HG03045 (cell line): ENCODE results near the gene CNIH1.
"Not testable (repeated sequence)": the region's sequence is repeated elsewhere in the genome, so short reads cannot be mapped to it uniquely, and the experiment has no call there.

Experiments used
- ATAC-seq: cut with Tn5 transposase; IDR thresholded peaks from one replicate; pipeline ENCODE4 v1.9.1; 2021; ENCODE audit warnings: mild to moderate bottlenecking, moderate library complexity; ENCODE audit not compliant: unreplicated experiment

Gene CNIH1

DNA sequence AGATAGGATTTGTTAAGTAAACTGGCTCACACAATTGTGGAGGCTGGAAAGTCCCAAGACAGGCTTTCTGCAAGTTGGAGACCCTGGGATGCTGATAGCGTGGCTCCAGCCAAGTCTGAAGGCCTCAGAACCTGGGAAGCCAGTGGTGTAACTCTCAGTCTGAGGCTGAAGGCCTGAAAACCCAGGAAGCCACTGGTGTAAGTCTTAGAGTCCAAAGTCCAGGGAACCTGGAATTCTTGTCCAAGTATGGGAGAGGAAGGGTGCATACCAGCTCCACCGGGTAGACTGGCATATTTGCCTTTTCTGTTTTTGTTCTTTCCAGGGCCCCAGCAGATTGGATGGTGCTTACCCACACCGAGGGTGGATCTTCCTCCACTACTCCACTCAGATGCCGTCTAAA lies 29.5 kb upstream of the CNIH1 start:
- ATAC-seq: no peak

- ATAC-seq: no peak
These were observed 26.1 kb upstream of the CNIH1 start for GRCh38 chr14:54467280-54467679.

- ATAC-seq: no peak
These were observed 24.5 kb upstream of the CNIH1 start for GRCh38 chr14:54465654-54466053.

DNA sequence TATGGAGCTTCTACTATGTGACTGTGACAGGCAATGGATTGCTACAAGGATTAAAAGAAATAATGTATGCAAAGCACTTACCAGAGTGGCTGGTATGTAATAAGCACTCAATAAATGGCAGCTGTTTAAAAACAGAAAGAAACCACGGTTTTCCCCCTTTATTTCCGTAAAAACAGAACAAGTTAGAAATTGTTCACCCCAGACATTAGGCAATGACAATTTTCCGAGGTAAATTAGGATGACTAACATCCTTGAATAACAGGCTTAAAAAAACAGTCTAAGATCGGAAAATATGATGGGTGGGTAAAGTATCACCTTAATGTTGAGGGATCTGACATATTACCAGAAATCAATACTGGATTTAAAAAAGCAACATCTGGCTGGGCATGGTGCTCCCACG lies 20.9 kb upstream of the CNIH1 start:
- ATAC-seq: no peak

DNA sequence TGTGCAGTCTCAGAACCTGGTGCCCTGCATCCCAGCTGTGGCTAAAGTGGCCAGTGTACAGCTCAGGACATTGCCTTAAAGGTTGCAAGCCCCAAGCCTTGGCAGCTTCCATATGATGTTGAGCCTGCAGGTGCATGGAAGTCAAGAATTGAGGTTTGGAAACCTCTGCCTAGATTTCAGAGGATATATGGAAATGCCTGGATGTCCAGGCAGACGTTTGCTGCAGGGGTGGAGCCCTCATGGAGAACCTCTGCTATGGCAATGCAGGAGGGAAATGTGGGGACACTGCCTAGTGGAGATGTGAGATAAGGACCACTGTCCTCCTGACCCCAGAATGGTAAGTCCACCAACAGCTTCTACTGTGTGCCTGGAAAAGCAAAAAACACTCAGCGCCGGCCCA lies 17.9 kb upstream of the CNIH1 start:
- ATAC-seq: no peak

DNA sequence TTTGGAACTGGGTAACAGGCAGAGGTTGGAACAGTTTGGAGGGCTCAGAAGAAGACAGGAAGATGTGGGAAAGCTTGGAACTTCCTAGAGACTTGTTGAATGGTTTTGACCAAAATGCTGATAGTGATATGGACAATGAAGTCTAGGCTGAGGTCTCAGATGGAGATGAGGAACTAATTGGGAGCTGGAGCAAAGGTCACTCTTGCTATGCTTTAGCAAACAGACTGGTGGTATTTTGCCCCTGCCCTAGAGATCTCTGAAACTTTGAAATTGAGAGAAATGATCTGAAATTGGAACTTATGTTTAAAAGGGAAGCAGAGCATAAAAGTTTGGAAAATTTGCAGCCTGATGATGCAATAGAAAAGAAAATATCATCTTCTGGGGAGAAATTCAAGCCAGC lies 17.4 kb upstream of the CNIH1 start:
- not testable (repeated sequence) for ATAC-seq

- ATAC-seq: no peak
These were observed 16.4 kb upstream of the CNIH1 start for GRCh38 chr14:54457609-54457996.

GRCh38 chr14:54456820-54457608 lies 15.8 kb upstream of the CNIH1 start:
- not testable (repeated sequence) for ATAC-seq

GRCh38 chr14:54455363-54455762 lies 14.2 kb upstream of the CNIH1 start:
- ATAC-seq: no peak

DNA sequence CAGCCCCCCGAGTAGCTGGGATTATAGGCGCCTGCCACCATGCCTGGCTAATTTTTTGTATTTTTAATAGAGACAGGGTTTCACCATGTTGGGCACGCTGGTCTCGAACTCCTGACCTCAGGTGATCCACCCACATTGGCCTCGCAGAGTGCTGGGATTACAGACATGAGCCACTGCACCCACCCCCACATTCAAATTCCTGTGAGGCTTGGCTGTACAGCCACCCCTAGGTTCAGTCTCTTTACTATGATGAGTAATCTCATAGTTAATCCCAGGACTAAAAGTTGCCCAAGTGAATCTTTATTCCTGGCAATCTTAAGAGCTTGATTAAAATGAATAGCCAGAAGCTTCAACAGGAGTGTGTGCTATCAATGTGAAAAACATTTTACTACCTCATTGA lies 12.8 kb upstream of the CNIH1 start:
- not testable (repeated sequence) for ATAC-seq

GRCh38 chr14:54453252-54453651 lies 12.1 kb upstream of the CNIH1 start:
- no peak for ATAC-seq

DNA sequence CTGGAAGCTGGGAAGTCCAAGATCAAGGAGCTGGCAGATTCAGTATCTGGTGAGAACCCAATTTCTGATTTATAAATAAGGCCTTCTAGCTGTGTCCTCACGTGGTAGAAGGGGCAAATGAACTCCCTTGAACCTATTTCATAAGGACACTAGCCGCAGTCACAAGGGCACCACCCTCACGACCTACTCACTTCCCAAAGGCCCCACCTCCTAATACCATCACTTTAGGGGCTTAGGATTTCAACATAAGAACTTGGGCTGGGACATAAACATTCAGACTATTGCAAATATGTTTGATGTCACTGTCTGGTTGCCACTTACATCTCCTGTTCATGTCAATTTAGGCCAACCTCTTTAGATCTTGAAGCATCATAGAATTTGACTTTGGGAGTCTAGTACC lies 10.8 kb upstream of the CNIH1 start:
- ATAC-seq: no peak

GRCh38 chr14:54451121-54451601 lies 10.0 kb upstream of the CNIH1 start:
- no peak for ATAC-seq

DNA sequence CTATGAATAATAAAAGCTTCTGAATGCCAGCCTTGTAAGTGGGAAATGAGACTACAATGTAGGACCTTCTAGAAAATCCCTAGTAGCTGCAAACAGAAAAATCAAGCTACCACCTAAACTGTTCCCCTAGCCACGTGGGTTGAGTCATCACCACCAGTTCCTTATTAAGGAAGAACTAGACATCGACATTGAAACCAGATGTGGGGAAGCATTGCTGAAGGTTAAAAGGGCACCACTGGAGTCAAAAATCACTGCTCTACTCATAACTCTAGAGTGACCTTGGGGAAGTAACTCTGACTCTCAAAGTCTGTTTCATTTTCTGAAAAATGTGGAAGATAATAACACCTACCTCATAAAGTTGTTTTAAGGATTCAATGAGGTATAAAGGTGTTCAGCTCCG lies 9.4 kb upstream of the CNIH1 start:
- no peak for ATAC-seq

DNA sequence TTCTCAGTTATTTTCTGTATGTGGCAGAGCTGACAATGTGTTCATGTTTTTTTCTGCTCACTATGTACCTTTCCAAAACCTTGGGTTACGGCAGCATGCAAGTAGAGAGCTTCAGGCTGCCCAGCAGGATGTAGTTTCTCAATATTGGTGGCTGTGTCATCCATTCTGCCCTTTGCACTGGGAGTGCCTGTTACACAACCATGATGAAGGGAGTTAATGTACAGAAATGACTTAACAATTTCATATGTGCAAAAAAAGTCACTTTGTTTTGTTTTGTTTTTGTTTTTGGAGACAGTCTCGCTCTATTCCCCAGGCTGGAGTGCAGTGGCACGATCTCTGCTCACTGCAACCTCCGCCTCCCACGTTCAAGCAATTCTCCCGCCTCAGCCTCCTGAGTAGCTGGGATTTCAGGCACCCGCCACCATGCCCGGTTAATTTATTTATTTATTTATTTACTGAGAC lies 6.1 kb upstream of the CNIH1 start:
- no peak for ATAC-seq

DNA sequence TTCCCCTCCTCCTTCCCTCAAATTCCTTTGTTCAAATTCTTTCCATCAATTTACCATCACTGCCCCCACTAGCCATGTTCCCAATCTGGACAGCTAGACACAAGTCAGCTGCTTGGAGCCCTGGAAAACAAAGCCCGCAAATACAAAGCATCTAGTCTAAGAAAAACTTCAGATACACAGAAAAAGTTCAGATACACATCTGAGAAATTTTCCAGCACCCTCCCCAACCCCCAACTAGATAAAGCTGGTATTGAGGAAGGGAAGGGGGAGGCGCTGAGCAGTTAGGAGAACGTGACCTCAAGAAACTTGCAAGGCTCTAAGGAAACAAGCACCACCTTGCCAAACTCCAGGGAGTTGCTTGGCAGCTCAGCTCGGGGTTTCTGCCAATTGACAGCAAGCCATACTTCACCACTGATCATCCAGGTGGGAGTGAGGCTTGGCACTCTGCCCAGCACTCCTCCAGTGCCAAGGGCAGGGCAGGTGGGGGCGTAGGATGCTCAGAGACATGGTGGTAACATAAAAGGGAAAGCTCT lies 5.1 kb upstream of the CNIH1 start:
- no peak for ATAC-seq

- no peak for ATAC-seq
These were observed 3.5 kb upstream of the CNIH1 start for GRCh38 chr14:54444681-54445080.

DNA sequence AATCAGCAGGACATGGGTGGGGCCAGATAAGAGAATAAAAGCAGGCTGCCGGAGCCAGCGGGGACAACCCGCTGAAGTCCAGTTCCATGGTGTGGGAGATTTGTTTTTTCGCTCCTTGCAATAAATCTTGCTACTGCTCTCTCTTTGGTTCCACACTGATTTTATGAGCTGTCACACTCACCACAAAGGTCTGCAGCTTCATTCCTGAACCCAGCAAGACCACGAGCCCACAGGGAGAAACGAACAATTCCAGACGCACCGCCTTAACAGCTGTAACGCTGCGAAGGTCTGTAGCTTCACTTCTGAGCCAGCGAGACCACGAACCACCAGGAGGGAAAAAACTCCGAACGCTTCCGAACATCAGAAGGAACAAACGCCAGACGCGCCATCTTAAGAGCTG lies 2.8 kb upstream of the CNIH1 start:
- no peak for ATAC-seq

GRCh38 chr14:54442961-54443360 lies 1.8 kb upstream of the CNIH1 start:
- not testable (repeated sequence) for ATAC-seq

DNA sequence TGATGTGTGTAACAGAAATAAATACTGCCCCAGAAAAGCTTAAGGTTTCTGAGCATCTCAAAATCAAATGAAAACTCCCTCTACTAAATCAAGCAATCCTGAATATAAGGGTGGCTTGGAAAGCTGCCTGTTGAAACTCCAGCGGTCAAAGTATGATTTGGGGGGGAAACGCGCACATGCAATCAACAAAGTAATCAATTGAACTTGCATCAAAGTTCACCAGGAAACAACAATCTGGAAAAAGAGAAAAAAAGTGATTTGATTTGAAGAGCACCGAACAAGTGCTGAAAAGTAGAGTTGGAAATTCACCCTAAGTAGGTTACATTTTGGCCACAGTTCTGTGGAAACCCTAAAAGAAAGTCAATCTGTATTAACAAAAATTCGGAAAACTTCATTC lies 700 bp downstream of the CNIH1 start:
- ATAC-seq: no peak

- ATAC-seq: no peak
These were observed 1.1 kb downstream of the CNIH1 start for GRCh38 chr14:54440037-54440436.

GRCh38 chr14:54438703-54439102 lies 2.5 kb downstream of the CNIH1 start:
- ATAC-seq: no peak

DNA sequence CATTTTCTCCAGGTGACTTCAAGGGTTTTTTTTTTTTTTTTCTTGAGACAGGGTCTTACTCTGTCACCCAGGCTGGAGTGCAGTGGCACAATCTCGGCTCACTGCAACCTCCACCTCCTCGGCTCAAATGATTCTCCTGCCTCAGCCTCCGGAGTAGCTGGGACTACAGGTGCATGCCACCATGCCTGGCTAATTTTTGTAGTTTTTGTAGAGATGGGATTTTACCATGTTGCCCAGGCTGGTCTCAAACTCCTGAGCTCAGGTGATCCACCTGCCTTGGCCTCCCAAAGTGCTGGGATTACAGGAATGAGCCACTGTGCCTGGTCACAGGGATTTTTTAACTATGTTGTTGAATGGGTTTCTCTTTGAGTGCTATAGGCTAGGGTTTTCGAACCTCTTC lies 3.2 kb downstream of the CNIH1 start:
- ATAC-seq: not testable (repeated sequence)
